GOT3 (cell line): ENCODE data around the gene CCSAP.

Source experiments
- DNase-seq: peaks from one replicate; lab custom pipeline; 2025; ENCODE audit warnings: mixed read lengths; lab: John Stamatoyannopoulos, UW

Gene CCSAP

DNA sequence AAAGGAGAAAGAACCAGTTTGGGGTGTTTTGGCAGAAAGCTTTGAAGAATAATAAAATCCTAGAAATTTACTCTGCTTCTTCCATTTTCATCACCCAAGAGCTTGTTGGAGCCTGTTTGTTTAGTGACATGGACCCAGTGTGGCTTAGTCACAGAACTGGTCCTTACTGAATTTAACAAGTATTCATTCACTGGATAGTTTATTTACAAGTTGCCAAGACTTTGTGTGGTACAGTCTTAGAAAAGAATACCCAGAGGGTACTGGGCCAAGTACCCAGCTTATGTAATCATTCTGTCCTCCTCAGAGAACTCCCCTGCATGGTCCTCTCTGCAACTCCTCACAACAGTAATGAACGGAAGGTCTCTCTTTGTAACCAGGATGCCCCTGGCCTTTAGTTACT lies 55.6 kb downstream of the CCSAP start:
- no peak for DNase-seq

DNA sequence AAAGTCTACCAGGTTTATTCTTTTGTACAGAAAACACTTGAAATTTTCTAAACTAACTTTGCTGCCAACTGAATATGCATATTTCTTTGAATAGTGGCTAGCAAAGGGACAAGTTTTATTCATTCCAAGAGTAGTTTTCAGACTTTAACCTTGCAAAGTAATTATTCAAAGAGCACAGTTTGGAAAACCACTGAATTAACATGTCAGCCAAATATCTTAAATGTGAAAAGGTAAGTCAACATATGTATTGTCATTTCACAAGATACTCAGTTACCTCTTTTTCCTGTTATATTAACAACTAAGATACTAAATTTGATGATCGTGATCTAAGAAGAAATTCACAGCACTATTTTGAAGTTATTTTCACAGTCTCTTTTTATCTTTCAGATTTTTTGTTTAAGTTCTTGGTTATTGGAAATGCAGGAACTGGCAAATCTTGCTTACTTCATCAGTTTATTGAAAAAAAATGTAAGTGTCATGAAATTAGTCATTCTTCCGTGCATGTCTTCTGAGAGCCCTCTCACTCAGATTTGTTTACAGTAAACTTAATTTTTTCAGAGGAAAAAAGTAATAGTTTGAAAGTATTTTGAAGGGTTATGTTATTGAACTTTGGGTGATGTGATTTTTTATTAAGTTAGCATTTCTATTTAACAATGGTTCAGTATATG lies 56.6 kb downstream of the CCSAP start:
- no peak for DNase-seq

DNA sequence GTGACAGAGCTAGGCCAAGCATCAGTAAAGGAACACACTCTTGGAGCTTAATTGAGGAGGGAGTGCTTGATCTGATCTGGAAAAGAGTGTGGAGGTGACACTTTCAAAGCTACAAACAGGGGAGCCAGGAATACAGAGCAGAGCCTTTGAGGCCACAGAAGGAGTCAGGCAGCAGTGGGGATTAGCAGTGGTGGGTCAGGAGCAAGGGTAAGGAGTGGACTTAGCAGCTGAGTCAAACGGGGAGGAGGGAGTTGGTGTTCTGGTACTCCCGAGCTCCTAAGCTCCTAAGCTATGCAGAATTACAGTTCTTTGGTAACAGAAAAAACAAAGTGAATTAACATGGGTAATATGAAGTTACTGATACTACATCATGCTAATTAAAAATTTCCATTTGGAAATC lies 57.4 kb downstream of the CCSAP start:
- DNase-seq: no peak

DNA sequence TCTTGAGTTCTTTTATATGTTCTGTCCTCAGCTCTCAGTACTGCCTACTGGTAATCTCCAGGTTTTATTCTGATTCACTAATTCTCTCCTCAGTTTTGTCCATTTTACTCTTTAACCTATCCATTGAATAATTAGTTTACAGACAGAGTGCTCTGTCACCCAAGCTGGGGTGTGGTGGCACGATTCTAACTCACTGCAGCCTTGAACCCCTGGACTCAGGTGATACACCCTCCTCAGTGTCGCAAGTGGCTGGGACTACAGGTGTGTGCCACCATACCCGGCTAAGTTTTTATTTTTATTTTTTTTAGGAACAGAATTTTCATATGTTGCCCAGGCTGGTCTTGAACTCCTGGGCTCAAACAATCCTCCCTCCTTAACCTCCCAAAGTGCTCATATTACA lies 58.0 kb downstream of the CCSAP start:
- no peak for DNase-seq

DNA sequence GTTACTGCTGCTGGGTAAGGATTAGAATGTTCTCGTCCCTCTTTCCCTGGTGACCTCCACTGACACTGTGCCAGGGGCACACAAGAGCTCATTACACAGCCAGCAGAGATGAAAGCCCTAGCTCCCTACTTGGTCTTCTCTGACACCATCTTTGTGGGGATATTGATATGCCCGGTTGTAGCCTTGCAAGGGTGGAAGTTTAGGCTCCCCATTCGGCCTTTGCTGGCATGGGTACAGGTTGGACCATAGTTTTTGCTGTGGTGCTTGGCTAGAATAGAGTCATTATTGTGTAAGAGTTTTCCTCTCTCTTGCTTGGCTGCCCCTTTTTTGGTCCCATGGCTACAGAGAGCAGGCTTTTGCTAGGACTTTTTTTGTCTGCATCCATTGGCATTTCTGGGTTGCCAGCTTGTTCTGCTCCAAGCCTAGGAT lies 59.6 kb downstream of the CCSAP start:
- DNase-seq: no peak

DNA sequence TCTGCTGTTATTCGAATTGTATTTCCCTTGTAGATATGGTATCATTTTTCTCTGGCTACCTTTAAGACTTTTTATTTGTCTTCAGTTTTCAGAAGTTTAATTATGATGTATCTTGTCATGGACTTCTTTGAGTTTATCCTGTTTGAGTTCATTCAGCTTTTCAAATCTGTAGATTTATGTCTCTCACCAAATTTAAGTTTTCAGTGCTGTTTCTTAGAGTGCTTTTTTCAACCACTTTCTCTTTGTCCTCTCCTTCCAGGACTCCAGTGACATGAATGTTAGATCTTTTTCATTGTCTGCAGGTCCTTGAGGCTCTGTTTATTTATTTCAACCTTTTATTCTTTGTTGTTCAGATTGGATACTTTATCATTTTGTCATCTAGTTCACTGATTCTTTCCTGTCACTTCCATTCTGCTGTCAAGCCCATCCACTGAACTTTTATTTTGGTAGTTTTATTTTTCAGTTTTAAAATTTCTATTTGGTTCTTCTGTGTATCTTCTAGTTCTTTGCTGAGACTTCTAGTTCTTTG lies 60.5 kb downstream of the CCSAP start:
- no peak for DNase-seq

DNA sequence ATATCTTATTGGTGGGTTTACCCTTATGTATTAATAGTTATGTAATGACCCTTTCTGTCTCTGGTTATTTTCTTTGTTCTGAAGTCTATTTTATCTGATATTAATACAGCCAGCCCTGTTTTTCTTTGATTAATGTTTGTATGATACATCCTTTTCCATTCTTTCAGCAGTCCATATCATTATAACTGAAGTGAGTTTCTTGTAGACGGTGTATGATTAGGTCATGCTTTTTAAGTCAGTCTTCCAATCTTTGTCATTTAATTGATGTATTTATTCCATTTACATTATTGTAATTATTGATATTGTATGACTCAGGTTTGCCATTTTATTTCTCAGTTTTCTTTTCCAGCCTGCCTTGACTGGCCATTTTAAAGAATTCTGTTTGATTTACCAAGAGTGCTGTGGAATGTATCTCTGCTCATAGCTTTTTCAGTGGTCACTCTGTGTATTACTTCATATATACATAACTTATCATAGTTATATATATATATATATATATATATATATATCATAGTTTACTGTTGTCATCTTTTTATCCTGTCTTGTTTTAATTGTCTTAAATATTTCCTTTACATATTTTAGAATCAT lies 61.4 kb downstream of the CCSAP start:
- DNase-seq: no peak

DNA sequence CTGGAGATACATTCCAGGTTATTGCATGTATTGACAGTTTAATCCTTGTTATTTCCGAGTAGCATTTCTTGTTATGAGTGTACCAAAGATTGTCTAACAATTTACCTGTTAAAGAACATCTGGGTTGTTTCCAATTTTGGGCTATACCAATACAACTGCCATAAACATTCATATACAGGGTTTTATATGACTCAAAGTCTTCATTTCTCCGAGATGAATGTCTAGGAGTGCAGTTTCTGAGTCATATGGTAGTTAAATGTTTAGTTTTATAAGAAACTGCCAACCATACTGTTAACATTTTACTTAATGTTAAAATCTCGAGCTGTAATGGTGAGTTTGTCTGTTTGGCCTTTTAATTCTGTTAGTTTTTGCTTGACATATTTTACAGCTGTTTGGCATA lies 61.9 kb downstream of the CCSAP start:
- DNase-seq: no peak

DNA sequence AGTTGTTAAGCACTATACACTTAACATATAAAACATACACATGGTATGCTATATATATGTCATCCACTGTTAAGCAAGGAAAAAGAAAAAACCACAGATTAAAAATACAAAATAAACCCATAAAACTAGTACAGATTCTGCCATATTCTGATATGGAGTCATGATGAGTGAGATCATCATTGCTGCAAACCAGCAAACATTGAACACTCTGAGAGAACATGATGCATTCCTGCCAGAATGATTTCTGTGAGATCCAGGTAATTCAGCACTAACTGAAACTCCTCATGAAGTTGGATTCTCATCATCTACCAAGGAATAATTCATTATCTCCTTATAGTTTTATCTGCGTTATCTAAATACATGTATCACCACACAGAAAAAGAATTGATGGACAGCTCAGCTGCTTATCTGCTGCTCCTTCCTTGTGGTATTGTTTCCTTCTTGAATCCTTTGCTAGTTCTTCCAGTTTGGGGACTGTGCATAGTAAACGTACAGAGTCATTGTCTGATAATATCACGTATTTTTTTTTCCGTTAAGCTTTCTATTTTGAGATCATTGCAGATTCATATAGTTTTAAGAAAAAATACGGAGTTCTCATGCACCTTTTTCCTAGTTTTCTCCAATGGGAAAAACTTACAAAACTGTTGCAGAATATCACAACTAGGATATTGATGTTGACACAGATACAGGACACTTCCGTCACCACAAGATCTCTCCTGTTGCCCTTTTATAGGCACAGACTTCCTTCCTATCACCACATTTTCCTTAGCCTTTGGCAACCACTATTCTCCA lies 62.6 kb downstream of the CCSAP start:
- DNase-seq: no peak

DNA sequence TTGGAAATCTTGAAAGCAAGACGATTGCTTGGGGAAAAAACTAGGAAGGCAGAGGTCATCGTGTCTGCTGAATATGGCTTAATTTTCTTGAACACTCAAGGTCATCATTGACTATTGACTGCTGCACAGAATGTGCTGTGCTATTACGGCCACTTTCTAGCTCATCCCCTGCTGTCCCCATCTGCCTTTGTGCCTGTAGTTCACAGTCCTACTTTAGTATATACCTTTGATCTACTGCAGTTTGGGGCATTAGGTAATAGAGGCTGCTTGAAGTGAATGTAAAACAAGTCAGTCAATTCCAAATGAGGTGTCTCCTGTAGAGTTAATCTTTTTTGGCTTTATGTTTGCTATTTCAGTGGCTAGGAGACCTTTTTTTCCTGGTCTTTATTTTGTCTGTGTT lies 63.6 kb downstream of the CCSAP start:
- no peak for DNase-seq

DNA sequence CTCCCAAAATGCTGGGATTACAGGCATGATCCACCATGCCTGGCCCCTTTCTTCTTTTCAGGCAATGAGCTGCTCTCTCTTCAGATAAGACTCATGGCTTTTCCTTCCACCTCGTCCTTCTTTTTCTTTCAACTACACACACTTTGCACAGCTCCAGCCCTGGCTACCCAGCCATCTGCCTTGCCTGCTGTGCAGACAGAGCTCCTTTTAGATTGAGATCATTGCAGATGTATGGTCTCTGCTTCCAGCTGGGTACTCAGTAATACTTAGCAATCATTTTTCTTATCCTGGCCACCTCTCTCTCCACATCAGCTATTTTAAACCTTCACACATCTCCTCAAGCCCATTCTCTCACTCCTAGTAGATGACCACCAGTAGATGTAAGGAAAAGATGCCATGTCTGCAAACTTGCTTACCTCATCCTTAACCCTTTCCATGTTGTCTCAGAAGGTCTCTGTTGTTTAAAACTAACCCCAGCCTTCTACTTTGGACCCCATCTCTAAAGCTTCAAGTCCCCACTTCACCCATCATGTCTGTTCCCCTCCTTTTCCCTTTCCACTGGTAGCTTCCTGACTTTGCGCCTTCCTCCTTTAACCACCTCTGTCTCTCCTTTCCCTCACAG lies 64.6 kb downstream of the CCSAP start:
- DNase-seq: no peak

DNA sequence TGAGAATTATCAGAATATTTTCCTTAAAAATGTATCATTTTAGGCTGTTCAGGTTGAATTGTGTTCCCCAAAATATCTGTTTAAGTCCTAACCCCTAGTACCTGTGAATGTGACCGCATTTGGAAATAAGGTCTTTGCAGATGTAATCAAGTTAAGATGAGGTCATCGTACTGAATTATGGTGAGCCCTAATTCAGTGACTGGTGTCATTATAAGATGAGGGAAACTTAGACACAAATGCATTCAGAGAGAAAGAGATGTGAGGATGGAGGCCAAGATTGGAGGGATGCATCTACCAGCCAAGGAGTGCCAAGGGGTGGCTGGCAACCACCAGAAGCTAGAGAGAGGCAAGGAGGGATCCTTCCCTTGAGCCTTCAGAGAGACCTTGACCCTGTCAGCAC lies 67.8 kb downstream of the CCSAP start:
- DNase-seq: no peak

DNA sequence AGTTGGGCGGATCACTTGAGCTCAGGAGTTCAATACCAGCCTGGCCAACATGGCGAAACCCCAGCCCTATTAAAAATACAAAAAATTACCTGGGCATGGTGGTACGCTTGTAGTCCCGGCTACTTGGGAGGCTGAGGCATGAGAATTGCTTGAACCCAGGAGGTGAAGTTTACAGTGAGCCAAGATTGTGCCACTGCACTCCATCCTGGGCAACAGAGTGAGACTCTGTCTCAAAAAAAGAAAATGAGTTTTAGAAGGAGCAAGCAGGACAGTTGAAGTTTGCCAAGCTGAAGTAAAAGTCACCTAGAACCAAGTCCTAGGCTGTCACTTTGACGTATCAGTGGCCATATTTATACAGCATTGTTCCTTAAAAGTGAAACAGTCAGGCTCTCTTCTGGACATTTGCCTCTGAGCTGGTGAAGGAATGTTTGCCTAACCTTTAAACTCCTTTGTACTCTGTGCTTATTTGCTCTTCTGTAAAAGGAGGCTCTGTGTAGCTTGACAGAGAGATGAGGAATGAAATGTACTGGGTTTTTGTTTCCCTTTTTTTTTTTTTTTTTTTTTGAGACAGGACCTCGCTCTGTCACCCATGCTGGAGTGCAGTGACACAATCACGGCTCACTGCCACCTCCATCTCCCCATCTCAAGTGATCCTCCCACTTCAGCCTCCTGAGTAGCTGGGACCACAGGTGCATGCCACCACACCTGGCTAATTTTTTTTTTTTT lies 69.2 kb downstream of the CCSAP start:
- DNase-seq: no peak

DNA sequence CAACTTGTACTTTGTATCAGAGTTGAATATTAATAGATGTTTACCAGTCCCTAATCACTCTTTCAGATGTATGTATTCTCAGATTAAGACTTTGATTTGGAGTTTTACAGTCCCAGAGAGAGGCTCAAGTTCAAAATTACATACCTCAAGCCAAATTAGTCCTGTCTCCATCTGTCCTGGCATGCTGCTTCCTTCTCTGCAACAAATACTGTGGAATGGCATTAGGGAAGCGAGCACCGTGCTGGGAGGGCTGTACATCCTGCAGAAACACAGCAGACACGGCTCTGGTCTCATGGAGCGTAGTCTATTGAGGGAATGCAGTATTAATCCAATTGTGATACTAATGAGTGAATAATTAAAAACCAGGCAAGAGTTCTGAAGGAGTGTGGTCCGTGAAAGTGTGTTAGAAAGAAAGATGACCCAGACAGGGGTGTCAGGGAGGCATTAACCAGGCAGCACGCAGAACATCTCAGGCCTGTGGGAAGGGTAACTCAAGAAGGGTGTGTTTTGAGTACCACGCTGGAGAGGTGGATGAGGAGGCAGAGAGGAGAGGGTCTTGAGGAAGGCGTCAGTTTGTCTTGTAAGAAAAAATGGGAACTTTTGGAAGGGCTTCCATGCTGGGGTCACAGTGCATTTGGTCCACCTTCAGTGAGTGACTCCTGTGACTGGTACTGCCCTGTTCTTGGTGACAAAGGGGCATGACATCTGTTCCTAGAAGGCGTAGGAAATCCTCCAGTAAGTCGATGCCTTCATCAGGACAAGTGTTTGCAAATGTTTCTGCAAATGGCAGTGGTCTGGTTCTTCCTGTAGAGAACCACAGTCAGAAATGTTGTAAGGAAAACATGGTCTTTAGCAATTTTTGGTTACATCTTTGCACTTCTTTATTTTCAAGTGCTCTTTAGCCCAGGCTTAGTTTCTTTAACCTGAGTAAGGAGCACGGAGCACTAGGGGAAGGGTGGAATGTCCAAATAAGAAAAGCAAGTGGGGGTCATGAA lies 70.4 kb downstream of the CCSAP start:
- DNase-seq: no peak

DNA sequence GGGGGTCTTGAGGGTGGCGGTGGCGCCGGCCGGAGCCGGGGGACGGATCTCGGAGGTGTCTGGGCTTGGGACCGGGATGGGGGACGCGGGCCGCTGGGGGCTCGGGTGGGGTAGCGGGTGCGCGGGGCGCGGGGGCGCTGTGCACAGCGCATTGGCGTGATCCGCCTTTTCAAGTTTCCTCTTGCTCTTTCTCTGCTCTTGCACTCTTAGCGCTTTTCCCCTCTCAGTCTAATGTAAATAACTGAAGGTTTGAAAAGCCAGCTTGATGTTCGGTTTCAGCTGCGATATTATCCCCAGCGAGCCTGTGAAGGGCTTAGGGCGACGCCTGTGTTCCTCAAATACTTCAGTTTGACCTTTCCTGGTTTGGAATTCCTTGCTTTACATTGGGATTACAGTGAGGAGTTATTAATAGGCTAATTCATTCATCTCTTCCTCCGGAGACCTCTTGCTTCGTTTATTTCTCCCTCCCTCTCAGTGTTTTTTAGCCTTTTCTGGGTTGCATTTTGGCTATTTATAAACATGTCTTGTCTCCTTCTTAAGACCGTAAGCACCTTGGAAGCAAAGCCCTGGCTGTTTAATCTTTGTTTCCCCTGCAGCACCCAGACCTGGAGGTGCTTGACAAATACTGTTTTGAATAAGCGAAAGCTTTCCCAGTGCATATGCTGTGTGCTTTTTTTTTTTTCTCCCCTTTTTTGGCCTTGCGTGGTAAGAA lies 71.2 kb downstream of the CCSAP start:
- no peak for DNase-seq
